GM18511 (cell line): ENCODE measurements around the gene ARHGAP26.

Source experiments
- ATAC-seq: cut with Tn5 transposase; IDR thresholded peaks from one replicate; pipeline ENCODE4 v1.9.1; 2021; ENCODE audit warnings: mild to moderate bottlenecking, moderate library complexity; ENCODE audit not compliant: unreplicated experiment

ARHGAP26 gene, protein sequence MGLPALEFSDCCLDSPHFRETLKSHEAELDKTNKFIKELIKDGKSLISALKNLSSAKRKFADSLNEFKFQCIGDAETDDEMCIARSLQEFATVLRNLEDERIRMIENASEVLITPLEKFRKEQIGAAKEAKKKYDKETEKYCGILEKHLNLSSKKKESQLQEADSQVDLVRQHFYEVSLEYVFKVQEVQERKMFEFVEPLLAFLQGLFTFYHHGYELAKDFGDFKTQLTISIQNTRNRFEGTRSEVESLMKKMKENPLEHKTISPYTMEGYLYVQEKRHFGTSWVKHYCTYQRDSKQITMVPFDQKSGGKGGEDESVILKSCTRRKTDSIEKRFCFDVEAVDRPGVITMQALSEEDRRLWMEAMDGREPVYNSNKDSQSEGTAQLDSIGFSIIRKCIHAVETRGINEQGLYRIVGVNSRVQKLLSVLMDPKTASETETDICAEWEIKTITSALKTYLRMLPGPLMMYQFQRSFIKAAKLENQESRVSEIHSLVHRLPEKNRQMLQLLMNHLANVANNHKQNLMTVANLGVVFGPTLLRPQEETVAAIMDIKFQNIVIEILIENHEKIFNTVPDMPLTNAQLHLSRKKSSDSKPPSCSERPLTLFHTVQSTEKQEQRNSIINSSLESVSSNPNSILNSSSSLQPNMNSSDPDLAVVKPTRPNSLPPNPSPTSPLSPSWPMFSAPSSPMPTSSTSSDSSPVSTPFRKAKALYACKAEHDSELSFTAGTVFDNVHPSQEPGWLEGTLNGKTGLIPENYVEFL

DNA sequence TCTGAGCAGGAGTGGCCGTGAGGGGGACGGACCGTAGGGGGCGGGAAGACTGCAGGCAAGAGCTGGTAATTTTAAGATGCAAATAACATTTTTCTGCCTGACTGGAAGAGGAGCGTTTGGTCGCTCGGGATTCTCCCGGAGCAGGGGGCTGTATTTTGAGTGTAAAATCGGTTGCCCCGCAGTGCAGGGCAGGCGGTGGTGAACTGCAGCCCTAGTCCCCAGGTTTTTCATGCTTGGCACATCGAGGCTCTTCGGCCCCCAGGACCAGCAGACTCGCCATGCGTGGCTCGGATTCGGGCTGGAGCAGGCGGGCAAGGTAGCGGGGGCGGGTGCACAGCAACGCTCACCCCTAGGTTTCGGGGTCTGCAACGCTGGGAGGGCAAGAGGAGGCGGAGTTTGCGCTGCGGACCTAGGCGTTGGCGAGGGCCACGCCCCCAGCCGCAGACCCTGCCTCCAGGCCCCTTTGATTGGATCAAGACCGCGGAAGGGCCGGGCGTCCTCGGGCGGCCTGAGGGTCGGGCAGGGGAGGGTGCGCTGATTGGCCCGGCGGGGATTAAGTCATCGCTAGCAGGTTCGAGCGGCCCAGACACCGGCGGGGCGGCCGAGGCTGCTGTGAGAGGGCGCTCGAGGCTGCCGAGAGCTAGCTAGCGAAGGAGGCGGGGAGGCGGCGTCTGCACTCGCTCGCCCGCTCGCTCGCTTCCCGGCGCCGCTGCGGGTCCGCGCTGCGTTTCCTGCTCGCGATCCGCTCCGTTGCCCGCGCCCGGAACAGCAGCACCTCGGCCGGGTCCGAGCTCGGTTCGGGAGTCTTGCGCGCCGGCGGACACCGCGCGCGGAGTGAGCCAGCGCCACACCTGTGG, at the start of gene ARHGAP26:
TSS of gene ARHGAP26 (plus strand) at position 585 of the 857 bp plus-strand sequence. CDS start 385 bp downstream, outside the sequence.
- ATAC-seq = peak; percentile 97

DNA sequence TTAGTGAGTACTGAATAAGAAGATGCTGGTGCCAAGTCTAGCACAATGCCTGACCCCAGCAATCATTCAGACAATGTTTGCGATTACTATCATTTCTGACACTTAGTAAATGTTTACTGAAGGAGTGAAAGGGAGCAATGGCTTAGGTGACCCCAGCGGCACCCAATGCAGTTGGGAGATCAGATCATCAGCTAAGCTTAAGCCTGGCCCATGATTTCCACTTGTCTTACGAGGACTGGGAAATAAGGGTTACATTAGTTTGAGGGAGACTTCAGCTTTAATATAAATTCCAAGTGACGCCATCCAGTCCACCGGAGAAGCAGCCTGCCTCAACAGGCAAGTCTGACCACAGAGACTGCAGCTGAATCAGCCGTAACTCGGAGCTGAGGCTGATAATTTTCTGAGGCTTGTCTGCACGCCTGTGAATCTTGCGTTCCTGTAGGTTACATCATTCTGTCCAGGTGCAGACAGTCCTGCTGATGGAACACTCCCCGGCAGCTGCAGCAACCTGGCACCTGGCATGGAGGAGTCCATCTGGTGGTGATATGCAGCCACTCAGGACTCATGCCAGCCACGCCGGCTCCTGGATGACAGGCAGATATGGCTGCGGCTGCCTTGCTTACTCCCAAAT, 49.4 kb upstream of the ARHGAP26 start:
- ATAC-seq = no peak

DNA sequence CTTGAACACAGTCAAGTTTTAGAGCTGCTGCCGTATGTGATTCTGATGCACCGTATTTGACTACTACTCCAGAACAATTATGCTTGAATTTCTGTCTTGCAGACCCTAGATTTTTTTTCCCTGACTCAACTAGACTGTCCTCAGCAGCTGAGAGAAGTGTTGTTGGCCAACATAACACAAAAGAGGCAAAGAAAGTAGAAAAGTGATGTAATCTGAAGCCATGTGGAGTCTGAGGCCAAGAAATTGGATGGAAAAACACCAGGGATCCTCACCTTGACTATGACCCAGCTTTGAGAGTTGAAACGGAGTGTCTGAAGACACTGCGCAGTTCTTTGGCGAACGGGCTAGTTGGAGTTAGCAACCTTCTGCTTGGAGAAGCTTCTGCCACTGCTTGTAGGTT, 48.0 kb upstream of the ARHGAP26 start:
- ATAC-seq = no peak

DNA sequence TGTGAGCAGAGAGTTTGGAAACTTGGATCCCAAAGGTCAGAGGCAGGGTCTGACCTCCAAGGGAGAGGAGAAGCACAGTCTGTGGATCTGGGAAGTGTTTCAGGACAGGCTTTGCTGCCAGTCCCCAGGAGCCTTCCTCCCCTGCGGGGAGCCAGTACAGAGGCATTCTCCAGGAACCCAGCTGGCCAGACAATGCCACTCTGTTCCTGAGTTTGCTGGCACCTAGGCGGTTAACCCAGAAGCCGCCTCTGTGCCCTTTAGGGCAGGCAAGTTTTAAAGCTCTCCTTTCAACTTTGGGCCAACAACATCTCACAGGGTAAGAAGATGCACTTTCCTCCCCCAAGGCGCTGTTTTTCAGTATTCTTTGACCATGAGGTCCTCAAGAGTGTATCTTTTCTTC, 47.3 kb upstream of the ARHGAP26 start:
- ATAC-seq = no peak

DNA sequence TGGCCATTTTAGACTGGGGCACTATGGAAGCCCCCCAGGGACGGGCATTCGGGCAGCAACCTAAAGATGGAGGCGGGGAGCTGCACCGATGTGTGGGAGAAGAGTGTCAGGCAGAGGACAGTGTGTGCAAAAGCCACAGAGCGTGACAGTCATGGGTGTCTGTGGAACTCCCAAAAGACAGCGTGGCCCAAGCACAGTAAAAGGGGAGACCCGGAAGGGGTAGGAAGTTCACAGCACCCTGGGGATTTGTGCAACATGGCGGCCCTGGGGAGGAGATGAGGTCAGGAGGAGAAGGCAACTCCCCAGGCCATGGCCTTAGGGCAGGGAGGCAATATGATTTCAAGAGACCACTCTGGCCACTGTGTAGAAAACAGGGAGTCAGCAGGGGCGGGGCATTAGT, 45.4 kb upstream of the ARHGAP26 start:
- ATAC-seq = no peak

DNA sequence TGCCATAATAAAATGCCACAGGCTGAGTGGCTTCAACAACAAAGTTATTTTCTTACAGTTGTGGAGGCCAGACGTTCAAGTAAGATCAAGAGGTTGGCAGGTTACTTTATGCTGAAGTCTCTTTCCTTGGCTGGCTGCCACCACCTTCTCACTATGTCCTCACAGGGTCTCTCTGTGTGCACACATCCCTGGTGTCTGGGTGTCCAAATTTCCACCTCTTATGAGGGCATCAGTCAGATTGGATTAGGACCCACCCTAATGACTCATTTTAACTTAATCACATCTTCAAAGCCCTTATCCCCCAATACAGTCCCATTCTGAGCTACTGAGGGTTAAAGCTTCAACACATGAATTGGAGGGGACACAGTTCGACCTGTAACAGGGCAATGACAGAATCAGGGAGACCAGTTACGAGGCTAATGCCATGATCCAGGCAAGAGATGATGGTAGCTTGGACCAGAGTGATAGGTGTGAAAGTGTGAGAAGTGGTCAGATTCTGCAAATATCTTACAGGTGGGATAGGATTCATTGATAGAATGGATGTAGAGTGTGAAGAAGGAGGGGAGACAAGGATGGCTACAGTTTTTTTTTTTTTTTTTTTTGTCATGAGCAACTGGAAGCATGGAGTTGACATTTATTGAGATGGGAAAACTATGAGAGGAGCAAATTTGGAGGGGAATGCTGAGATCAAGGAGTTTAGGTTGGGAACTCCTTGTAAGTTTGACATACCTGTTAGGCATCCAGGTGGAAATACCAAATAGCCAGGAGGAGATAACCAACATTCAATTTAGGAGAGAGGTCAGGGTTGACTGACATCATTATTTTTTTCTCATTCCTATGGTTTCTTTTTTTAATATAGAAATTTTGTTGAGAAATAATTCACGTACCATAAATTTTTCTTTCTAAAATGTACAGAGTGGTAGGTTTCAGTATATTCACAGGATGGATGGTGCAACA, 44.7 kb upstream of the ARHGAP26 start:
- no peak for ATAC-seq

DNA sequence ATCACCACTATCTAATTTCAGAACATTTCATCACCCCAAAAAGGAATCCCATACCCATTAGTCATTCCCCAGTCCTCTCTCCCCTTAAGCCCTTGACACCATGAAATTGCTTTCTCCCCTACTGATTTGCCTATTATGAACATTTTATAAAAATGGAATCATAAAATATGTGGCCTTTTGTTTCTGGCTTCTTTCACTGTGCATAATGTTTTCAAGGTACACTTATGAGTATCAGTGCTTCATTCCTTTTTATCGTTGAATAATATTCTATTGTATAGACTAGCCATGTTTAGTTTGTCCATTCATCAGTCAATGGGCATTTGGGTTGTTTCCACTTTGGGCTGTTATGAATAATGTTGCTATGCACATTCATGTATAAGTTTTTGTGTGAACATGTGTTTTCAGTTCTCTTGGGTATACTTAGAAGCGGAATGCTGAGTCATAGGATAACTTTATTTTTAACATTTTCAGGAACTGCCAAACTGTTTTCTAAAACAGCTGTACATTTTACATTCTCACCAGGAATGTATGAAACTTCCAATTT, 43.9 kb upstream of the ARHGAP26 start:
- ATAC-seq = peak; percentile 66

DNA sequence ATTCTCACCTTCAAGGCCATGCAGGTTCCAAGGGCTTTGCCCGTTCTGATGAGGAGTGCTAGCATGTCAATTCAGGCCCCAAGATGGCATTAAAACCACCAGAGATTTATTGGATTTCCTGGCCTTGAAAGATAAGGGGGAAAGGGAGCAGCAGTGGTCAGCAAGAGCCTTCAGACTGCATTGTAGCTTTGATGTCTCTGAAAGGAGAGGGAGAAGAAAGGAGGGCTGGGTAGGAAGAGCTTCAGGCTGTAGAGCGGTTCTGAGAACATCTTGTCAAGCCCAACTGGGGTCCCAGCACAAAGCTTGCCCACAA, 42.5 kb upstream of the ARHGAP26 start:
- ATAC-seq = no peak

DNA sequence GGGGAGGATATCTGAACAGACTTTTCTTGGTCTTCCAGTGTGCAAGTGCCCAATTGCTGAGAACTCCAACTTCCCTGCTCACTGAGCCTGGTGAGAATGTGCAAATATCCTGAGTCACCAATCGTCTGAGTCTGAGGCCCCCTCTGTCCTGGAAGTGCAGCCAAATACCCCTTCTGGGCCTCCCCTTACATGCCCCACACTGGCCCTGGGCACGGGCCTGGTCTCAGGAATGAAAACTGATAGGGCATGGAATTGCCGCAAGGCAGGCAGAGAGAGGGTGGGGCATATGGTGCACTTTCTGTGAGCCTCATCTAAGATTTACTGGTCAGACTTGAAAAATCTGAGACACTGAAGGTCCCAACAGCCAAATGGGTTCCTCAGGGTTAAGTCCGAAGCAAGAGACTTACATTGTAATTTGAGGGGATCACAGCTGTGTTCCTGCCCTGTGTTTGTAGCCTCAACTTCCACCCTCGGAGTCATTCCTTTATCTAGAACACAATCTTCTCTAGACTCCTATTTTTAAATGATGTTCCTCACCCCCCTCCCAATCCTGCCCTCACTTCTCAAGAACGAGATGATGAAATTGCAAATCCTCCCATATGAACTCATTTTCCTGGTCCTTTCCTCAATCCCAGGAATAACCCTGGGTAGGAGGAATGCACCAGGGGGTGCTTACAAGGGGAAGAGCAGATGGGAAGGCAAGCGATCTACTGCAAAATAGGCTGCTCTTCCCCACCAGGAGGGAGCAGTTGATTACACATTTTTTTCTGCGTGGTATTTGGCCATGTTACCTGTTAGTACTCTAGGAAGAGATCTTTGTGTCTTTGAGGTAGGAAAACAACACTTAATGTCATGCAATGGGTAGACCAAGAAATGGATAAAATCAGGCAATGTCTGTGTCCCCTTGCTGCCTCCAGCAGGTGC, 34.6 kb upstream of the ARHGAP26 start:
- ATAC-seq = no peak

DNA sequence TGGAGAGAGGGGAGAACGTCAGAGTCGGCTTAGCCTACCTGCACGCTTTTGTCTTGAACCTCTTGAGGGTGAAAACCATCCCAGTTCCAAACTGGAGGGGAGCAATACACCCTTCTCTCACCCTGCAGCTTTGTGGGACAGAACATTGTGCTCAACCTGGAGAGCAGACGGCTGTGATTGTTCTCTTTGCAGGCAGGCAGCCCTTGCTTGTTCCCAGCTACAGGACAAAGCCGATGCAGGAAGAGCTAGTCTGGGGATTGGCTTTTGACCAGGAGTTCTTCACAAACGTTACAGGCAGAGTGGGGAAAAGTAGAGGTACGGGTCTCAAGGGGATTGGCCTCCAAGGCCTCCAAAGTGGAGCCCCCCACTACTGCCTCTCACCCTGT, 33.9 kb upstream of the ARHGAP26 start:
- no peak for ATAC-seq

DNA sequence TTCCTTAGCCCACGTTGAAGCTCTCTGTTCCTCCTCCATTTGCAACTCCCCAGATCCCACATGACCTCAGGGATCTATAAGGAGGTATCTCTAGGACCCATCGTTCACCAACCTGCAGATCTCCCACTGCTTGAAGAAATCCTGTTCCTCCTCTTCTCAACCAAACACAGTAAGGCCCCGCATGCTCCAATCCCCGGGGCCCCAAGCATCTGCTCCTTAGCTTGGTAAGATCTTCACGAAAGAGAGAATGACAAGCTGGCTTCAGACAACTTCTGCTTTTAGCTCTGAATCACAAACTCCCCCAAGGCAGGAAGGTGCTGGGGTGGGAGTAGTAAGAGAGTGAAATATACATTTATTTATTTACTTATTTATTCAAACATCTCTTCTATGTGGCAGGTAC, 33.0 kb upstream of the ARHGAP26 start:
- no peak for ATAC-seq

DNA sequence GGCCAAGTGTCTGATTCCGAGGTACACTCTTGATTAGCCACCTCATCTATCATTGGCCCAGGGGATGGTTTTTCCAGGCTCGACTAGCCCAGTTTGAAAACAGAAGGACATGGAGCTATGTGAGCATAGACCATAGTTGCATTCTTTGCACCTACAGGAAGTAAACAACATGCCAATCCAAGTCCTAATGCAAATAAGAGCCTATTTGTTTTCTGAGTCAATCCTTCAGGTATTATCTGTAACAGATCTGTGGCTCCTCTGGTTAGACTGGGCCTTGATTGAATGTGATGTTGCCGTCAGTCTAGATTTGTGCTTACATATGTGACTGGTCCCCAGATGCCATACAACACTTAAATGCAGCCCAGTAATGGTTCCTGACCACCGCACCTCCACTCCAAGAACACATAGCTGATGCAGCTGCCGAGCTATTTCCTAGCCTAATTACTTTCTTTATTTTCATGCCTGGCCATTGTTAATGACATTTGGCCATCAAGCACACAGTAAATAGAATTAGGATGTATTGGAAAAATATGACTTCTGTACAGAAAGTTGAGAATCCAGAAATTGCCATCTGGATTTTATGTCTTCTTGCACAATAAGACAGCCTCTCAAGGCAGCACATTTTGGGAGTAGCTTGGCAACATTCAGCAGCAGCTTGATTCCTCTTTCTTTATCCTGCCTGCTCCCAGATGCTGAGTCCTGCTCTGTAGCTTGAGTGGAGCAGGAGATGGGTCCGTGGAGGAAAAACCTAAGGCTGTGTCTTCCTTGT, 29.5 kb upstream of the ARHGAP26 start:
- no peak for ATAC-seq

DNA sequence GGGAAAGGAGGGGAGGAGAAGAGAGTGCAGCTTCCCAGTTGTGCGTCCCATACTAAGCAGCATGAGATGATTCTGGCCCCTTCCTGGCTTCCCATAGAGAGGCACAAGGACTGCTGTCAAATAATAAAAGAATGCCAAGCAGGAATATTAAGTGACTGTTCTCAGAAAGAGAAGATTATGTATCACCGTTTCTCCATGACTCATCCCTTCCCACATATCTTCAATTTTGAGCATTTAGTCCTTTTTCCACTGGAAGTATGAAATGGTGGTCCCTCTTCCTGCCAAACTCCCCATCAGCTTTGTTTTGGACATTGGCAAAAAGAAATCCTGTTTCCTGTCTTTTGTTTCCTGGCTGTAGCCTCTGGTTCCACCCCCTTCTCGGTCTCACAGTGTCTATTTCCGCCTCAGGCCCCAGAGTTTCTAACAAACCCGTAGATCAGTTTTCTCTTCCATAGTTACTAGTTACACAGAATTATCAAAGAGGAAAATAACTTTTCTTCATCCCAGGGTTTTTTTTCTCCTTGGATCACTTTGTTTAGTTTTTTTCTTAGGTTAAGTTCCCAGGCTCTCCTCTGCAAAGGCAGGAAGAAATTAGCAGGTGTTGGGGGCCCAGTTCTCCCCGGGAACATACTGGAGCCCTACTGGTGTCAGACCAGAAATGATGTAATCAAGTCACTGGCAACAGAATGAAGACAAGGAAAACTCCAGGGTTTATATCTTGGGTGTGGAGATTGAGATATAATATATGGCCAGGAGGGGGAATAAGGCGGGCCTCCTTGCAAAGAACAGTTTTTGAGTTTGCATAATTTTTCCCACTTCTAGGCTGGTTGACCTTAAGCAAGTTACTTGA, 26.4 kb upstream of the ARHGAP26 start:
- no peak for ATAC-seq

DNA sequence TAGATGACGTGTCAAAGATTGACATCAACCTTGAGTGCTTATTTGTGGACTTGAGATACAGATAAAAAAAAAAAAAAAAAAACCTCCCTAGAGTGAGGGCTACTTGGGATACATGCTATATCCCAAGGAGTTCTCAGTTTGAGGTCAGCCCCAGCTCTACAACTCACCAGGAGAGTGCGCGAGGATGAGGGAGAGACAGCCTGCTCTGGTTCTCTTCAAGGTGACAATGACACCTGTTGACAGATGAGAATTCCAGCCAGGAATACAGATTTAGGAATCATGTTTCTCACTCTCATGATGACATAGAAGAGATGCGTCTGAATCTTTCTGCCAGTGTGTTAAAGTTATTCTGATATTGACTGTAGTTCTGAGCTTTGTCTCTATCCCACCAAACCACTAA, 24.9 kb upstream of the ARHGAP26 start:
- ATAC-seq = no peak

DNA sequence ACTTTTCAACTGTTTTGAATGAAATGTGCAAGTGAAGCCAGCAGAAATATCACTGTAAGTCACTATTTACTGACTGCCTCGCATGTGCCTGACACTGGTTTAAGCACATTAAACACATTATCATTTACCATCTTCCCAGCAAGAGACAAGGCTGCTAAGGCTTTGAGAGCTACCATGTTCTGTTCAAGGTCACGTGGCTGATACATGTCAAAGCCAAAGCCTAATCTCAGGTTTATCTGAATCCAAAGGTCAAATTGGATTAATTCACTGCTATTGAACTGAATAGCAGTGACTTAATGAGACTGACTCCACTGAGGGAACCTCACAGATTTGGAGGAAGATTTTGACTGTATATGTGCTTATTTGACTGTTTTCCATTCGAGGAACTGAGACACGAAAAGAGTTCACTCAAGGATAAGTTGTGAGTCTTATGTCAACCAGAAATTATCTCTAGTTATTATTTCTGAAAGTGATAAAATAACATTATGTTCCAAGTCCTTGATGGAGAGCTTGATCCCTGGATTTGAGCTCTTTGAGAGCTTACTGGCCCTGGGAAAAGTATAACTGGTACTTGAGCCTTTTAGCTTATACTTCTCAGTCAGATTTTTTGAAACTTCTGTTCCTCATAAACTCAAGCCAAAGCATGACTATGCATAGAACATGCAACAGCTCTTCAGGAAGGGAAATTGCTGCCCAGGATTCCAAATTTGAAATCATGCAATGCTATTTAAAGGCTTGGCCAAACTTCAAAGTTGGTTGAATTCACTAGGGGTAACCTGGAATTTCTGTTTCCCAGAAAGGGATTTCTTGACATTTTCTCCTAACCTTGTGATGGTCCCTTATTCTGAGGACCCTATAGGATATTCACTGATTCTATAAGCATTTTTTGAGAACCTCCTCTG, 23.4 kb upstream of the ARHGAP26 start:
- no peak for ATAC-seq

DNA sequence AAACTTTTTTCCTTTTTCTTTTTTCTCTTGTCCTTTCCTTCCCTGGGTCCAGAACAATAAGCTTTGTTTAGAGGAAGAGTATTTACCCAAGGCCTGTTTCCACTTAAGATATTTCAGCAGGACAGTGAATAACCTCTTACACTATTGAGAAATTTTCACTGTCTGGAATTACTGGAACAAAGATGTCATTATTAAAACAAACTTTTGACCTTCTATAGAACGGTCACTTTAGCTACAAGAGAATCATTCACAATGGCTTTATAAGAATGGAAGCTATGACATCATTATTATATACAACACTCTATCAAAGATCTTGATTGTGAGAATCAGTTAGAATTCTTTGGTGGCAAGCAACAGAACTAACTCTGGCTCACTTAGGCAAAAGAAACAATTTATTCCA, 22.0 kb upstream of the ARHGAP26 start:
- ATAC-seq = no peak
